Central memory CD4-positive, alpha-beta T cell (primary cell): ENCODE measurements around the gene RASL10A.
"Not testable (repeated sequence)": the region's sequence is repeated elsewhere in the genome, so short reads cannot be mapped to it uniquely, and the experiment has no call there.

Experiments
- DNase-seq: peaks from one replicate; pipeline ENCODE4 v3.0.0; 2022
- total RNA-seq, 3 experiments: gene quantifications; one replicate each; lab custom pipeline; 2026; lab: John Stamatoyannopoulos, UW

The RASL10A gene, protein sequence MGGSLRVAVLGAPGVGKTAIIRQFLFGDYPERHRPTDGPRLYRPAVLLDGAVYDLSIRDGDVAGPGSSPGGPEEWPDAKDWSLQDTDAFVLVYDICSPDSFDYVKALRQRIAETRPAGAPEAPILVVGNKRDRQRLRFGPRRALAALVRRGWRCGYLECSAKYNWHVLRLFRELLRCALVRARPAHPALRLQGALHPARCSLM
- 0.19 to 0.27 (median 0.25) reads per million in 3 experiments for total RNA-seq

DNA sequence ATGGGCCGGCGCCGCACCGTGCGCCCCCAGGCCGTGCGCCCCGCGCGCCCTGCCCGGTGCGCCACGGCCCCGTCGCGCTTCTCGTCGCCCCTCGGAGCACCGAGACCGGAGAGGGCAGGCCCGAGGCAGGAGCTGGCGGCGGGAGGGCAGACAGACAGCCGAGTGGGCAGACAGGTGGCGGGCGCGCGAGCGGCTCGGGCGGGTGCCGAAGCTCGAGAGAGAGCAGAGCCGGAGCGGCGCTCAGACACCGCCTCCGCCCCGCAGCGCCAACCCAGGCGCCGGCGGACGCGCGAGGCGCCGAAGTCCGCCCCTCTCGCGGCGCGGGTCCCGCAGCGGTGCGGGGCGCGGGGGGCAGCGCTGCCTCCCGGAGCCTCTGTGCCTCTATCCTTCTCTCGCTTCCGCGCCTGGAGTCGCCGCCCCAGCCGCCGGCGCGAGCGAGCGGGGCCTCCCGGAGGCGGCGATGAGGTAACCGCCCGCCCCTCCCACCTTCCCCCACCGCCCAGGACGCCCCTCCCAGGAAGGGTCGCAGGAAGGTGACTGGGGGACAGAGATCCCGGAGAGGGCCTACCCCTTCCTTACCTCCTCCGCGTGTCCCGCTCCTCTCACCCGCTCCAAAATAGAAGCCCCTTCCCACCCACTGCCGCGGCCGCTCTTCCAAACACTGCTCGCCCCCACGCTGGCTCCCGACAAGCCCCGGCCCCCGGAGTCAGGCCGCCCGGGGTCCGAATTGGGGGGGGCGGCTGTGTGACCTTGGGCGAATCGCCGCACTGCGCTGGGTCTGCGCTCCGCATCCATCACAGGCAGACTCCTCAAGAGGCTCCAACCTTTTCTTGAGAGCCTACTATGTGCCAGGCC is at the start of gene RASL10A:
Gene RASL10A, minus strand, starts transcription at position 412 of the 855 bp plus-strand sequence. CDS start 451 bp downstream, outside the sequence.
- DNase-seq = no peak

DNA sequence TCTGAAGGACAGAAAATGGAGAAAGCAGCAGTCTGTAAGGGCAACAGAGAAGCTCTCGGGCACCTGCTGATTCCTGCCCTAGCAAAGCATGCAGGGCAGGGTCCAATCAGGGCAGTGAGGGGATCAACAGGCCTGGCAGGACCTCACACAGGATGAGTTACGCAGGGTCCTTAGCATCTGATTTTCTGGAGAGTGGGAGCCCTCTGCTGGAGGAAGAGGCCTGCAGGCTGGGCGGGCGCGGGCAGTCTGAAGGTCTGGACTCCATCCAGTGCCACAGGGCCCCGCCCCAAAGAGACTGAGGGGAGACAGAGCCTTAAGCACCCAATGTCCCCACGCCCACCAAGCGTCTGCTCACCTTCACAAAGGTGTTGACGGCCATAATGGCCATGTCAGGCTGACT is 44.0 kb upstream of the RASL10A start:
- DNase-seq = no peak

DNA sequence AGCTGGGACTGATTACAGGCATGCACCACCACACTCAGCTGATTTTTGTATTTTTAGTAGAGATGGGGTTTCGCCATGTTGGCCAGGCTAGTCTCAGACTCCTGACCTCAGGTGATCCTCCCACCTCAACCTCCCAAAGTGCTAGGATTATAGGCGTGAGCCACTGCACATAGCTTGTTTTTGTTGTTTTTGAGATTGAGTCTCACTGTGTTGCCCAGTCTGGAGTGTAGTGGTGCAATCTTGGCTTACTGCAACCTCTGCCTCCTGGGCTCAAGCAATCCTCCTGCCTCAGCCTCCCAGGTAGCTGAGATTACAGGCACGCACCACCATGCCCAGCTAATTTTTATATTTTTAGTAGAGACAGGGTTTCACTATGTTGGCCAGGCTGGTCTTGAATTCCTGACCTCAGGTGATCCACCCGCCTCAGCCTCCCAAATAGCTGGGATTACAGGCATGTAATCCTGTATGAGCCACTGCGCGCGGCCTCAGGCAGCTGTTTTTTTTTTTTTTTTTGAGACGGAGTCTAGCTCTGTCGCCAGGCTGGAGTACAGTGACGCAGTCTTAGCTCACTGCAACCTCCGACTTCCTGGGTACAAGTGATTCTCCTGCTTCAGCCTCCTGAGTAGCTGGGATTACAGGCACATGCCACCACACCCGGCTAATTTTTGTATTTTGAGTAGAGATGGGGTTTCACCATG is 41.8 kb upstream of the RASL10A start:
- DNase-seq = not testable (repeated sequence)

DNA sequence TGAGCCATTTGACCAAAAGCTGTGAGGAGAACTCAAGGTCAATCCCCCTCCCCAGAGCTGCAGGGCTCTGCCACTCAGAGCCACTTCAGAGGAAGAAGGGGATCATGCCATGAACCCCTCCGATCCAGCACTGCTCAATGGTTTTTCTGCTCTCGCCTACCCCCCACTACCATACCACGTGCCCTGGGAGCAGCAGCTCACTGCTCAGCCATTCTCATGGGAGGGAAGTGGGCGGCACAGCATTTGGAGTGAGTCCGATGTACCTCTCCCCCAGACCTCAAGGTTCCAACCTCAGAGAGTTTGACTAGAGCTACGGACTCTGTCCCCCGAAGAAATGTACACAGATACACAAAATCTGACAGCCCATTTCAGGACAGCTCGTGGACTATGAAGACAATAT is 38.4 kb upstream of the RASL10A start:
- DNase-seq = no peak

DNA sequence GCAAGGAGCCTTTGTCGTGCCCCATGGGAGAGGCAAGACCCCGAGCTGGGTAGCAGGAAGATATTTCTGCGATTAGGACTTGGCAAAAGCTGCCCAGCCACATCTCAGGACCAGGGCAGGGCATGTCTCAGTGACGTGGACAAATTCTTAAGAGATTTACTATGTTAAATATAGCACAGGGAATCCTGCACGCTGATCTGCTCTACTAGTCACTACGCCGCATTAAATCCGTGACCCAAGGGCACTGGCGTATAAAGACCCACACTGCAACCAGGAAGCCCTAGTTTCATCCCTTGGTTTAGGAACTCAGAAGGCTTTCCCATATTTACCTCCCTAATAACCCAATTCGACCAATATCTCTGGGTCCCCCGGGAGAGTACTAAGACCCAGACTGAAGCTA is 37.8 kb upstream of the RASL10A start:
- no peak for DNase-seq

DNA sequence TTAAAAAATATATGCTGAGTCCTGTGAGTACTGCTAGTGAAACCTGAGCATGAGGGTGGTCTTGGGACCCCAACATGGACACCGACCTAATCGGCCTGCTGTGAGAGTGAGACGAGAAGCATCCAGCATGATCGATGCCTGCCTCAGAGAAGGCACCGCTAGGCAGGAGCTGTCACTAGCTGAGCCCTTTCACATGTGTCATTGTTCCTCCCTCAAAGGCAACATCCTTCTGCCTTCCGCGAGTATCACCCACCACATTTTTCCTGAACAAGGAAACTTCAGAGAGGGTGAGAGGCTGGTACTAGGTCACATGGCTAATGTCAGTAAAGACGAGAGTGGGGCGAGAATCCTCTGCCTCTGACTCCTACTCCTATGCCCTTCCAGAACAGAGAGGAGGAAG is 37.3 kb upstream of the RASL10A start:
- DNase-seq = no peak

DNA sequence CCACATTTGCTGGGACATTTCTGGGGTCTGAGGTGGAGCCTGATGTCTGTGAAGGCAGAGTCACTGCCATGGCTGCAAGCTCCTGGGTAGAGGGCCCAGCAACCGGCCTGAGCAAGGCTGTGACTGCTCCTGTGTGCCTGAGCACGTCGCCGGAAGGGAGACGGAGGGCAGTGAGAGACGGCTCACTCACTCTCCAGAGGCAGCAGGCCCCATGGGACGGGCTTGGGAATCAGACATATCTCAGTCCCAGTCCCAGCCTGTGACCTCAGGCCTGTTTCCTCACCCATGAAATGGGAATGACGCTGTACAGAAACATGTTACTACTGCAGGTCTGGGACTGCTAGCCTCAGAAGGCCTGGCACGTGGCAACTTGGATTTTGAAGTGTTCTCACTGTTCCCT is 36.4 kb upstream of the RASL10A start:
- no peak for DNase-seq

DNA sequence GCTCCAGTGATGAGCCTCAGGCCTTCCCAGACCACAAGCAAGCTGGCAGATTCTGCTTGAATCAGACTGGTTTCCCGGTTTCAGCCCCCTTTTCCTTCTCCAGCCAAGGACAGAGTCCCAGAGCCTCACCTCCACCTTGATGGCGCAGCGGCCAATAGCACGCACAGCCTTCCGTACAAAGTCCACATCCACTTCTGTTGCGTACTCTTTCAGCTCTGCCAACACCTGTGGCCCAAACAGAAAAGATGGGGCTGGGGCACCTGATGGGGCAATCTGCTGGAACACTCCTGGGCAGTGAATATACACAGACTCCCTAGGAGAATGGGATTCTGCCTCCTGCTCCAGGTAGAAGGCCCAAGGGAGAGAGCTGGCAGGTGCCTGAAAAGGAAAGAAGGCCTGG is 35.5 kb upstream of the RASL10A start:
- DNase-seq = no peak

DNA sequence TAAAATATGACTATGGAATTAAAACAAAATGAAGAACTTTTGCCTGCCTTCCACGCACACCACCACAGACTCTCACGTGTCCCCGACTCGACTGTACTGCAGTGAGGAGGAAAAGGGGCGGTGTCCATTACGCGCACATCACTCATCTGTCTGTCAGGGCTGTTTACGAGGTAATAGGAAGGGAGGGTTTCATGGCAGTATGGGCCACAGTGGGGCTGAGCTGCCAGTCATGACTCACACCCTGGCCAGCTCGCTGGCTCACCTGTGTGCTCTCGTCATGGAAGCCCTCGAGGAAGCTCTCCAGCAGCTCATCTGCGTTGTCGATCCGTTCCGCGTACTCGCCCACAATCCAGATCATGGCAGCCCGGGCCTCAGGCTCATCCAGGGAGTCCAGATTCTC is 33.5 kb upstream of the RASL10A start:
- no peak for DNase-seq

DNA sequence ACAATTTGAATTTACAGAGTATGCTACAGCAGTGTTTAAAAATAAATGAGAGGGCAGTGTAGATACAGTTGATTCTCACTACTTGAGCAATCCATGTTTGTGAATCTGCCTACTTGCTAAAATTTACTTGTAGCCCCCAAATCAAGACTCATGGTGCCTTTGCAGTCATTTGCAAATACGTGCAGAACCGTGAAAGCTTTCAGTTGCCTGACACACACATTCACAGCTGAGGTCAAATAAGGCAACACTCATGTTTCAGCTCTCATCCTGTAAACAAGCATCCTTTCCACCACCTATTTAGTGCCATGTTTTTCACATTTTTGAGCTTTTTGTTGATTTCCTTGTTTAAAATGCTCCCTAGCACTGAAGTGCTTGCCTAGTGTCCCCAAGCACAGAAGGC is 32.5 kb upstream of the RASL10A start:
- no peak for DNase-seq

DNA sequence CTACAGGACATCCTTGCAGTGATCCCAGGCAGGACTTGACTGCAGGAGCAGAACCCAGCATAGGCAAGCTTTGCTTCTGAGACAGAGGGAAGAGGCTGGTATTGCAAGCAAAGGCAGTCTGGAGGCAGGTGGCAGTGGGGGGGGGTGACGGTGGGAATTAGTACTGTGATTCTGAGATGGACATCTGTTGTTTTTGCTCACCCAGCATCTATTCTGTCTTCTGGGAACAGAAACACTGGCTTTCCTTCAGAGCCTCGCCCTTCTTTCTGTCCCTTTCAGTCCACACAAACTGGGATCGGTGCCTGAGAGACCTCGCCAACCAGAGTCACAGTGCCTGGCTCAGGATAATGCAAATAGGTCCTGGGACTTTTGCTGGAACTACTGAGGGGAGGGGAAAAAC is 31.2 kb upstream of the RASL10A start:
- no peak for DNase-seq

DNA sequence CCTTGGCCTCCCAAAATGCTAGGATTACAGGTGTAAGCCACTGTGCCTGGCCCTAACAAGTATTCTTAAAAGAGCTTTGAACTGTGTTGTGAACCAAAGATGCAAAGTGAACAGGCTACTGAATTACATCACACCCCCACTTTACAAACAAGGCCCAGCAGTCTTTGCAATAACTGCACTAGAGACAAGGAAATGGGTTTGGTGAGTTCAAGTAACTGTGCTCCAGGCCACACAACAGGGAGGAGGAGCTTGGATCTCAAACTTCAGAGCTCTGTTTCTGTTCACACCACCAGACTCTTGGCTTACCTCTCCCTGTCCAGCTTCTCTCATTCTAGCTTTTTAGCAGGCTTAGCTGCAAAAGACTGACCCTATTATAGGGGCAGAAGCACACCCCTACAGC is 30.4 kb upstream of the RASL10A start:
- no peak for DNase-seq

DNA sequence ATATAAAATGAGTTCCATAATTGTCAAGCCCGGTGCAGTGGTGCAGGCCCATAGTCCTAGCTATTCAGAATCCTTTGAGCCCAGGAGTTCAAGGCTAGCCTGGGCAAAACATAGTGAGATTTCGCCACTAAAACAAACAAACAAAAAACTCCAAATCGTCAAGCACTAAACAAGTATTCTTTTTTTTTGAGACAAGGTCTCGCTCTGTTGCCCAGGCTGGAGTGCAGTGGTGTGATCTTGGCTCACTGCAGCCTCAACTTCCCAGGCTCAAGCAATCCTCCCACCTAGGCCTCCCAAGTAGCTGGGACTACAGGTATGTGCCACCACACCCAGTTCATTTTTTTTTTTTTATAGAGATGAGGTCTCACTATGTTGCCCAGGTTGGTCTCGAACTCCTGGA is 29.4 kb upstream of the RASL10A start:
- DNase-seq = not testable (repeated sequence)

DNA sequence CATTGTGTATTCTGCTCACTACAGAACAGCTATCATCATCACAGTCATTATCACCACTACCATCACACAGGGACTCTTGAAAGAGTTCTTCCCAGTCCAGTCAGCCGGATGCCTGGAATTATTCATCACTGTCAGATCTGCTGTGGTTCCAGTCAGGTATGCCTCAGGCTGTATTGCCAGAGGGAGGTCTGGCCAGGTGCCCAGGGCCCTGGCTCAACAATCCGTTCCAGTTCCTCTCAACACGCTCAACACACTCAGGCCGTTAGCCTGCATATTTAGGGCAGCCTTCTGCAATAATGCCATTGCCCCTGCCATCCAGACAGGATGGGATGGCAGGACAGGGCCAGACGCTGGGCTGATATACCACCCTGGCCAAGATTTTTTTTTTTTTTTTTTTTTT is 28.6 kb upstream of the RASL10A start:
- DNase-seq = no peak

DNA sequence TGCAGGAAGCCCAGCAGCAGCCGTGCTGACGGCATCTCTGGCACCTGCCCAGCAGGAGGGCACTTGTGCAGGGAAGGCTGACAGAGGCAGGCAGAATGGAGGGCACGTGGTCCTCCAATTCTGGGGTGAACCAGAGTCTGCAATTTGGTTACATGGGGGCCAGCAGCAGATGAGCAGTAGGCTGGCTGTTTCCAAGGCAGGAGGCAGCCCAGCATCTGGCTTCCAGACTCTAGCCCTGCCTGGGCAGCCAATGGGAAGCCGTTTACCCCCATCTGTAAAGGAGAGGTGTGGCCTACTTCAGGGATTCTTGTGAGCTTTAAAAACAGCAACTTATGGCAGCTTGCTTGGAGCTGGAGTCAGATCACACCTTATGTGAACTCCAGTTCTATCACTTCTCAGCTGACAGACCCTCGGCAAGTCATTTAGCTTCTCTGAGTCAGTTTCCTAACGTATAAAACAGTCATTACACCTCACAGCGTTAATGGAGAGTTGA is 27.9 kb upstream of the RASL10A start:
- DNase-seq = no peak

DNA sequence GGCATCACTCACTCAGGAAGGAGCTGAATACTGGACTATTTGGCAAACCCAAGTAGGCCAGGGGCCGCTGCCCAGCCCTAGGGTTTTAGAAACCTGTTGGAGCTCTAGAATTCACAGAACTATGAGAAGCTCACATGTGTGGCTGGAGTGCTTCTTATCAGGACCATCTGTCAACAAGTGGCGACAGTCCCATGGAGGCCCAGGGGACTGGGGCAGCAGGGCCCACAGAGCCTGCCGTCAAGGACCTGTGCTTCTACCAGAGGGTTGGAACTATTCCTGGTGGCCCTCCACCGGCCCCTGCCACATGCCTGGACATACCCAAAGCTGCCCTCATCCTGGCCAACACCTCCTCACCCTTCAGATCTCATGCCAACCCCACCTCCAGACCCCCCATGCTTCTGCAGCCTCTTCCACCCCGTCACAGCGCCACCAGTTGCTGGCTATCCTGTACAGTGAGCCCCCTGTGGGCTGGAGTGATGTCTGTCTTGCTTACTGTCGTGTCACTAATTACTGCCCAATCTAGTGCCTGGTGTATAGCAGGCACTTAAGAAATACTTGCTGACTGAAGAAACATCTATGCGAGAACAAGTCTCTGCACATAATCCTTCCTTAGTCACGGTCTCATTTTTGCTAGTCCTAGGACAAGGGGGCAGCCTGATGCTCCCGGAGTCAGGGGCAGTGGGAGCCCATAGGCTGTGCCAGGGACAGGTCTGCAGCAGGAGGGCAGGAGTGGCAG is 27.2 kb upstream of the RASL10A start:
- no peak for DNase-seq

DNA sequence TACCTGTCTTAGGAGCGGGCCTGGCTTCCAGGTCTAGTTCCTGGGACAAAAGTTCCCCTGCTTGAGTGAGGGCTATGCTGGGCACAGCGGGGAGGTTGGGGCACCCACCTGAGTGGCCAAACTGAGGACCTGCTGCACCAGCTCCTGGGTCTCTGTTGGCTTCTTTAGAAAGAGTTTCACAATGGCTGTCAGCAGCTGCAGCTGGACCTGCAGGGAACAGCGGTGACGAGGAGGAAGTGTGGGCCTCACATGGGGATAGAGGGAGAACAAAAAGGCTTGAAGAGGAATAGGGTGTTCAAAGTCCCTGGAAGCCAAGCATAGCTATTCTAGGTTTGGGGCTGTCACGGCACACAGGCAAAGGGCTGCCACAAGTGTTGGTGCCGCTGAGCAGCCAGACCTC is 26.7 kb upstream of the RASL10A start:
- DNase-seq = no peak

DNA sequence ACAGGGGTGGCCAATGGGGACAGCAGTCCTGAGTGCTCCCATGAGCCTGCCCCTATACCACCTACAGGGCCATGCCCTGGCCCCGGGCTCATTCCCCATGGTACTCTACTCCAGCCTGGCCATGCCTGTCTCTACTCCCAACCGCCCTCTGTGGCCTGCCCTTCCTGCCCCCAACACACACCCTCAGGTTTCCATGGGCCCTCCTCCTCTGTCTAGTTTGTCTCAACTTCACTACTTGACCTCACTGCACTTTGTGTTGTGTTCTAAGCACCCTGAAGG is 26.3 kb upstream of the RASL10A start:
- no peak for DNase-seq

DNA sequence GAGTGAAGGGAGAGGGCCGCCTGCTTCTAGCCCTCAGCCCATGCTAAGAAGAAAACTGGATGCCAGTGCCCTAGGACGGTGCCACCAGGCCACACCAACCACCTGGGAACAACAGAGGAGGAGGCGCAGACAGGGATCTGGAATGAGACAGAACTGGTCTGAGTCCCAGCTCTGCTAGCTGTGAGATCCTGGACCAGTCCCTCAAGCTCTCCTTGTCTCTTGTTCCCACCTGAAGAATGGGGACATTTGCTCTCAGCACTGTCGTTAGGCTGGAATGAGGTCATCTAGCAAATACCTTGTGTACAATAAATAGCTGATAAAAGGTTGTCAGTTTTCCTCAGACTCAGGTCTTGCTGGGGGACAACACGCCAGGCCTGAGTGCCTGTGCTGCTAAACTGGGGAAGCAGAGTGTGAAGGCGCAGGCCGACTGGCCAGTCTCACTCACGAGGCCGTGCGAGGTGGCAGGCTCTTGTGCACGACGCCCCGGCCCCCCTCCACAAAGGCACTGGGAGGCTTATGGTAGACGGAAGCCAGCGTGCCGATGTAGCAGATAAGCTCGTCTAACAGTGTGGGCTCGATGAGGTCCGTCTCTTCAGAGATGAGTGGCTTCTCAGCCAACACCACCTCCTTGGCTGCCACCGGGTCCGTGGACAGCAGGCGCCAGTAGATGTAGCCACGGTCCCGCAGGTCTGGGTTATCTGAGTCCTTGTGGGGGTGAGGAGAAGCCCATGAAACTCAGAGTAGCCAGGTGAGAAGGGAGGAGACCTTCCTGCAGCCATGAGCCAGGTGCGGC is 25.8 kb upstream of the RASL10A start:
- no peak for DNase-seq

DNA sequence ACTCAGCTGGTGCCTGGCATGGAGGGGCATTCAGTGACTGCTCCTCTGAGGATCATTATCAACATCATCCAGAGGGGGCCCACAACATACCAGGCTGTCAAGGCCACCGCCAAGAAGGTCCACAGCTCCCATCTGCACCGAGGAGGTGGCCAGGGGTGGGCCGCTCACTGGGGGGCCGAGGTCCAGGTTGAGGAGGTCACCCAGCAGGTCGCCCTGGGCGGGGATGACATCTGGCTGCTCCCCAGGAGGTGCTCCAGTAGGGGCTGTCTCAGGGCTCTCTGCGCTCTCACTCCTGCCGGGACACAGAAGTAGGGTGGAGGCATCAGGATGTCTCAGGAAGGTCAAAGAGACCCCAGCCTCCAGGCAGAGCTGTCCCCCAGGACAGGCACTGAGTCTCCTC is 25.1 kb upstream of the RASL10A start:
- DNase-seq = no peak

DNA sequence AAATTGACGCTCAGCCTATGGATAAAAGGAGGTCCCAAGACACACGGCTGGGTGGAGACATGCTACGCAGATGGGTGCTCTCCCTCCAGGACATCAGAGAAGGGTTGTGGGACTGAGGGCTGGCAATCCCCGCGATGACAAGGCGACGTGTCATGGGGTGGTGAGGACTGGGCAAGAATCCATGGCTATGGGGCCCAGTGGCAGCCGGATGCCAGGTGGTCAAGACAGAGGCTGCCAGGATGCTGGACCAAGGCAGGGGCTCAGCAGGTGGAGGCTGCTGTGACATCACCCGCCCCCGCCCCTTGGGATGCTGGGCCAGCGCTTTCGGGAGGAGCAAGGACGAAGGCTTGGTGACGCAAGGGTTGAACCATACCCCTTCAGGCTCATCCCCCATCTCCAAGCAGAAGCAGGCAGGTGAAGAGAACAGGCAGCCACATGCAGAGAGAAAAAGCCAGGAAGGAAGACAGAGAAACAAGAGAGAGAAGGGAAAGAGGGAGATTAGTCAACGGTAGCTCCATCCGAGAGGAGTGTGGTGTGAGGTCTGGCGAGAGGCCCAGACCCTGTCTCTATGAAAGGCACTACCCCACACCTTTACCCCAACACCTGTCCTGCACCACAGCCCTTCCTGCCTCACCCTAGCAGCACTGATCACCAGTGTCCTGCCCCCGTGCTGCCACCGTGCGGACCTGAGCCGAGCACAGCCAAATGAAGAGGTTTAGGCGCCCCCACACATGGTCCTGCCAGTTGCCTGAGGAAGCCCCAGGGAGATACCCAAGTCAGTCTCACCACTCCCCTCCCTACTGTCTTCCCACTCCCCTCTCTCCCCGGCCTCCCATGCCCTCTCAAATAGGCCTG is 24.1 kb upstream of the RASL10A start:
- DNase-seq = no peak
